ENCODE results near the gene HDHD3.
A peak's percentile ranks its signal among the peaks of the same experiment; 100 is the strongest.

HDHD3 gene

DNA sequence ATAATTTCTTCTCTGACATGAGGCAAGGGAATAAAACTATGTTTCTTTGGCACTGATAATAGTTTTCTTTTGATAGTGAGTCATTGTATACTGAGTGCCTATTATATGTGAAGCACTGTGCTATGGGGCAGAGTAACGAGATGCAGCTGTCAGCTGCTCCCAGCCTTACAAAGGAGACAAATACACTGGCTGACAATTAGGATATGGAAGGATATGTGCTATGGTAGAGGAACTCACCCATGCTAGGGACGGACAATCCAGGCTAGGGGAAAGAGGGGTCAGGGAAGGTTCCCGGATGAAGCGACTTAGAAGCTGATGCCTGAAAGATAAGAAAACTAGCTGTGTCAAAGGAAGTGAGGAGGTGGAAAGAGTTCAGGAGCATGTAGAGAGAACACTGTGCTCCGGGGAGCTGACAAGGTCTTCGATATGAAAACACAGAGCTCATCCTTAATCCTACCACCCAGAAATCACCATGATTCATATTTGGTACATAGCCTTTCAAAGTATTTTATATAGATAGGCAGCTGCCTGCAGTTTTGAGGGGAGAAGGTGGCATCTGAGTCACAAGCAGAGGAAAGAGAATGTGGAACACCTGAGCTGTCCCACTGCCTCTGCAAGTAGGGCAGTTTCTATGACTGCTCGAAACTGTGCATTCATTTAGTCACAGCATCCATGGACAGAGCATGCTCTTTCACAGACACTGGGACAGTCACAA lies 15.3 kb downstream of the HDHD3 start:
- DNase-seq: no peak

DNA sequence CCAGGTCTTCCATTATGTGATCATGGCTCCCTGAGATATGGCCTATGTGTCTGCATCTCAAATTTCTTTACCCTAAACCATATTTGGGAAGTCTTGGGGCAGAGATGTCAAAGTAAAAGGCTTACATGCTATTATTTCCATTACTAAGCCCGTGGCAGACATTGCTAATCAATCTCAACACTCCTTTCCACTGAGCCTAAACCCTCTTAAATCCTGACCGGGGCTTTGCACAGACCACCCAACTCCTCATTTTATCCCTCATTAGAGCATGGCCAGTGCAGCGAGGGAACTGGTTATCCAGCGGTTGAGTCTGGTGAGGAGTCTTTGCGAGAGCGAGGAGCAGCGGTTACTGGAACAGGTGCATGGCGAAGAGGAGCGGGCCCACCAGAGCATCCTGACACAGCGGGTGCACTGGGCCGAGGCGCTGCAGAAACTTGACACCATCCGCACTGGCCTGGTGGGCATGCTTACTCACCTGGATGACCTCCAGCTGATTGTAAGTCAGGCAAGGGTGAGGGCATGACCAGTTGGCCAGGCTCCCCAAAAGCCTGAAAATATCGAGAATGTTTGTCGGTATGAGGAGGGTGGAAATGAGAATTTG lies 16.4 kb downstream of the HDHD3 start:
- no peak for DNase-seq

DNA sequence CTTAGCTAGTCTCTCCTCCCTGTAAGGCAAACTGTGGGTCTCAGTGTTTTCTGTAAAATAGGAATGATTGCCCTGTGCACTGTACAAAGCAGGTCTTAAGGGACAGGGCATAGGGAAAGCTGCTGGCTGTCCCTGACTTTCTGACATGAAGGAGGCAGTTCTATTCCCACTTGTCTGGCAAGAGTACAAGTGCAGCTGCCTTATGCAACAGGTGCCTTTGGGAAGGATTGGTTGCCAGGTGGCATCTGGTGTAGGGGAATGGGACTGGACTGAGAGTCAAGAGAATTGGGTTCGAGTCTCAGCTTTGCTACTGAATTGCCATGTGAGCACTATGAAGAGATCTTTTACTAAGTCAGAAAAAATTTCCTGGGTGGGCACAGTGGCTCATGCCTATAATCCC lies 17.4 kb downstream of the HDHD3 start:
- no peak for DNase-seq

DNA sequence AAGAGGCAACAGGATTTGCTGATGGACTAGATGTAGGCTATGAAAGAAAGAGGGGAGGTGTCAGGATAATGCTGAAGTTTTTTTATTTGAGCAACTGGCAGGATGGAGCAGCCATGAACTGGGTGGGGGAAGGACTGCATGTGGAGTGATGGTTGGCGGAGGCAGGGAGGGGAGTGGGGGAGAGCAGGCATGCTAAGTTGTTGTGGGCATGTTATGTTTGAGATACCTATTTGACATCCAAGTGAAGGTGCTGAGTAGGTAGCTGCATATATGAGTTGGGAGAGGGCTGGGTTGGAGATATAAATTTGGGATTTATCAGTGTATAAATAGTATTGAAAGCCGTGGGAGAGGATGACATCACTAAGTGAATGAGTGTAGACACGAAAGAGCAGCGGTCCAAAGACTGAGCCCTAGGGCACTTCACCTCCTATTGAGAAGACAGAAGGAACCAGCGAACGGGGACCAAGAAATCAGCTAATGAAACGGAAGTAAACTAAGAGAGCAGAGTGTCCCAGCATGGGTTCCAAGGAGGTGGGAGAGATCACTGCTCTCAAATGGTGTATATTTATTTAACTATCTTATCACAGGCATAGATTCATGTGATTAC lies 20.0 kb downstream of the HDHD3 start:
- DNase-seq: no peak

DNA sequence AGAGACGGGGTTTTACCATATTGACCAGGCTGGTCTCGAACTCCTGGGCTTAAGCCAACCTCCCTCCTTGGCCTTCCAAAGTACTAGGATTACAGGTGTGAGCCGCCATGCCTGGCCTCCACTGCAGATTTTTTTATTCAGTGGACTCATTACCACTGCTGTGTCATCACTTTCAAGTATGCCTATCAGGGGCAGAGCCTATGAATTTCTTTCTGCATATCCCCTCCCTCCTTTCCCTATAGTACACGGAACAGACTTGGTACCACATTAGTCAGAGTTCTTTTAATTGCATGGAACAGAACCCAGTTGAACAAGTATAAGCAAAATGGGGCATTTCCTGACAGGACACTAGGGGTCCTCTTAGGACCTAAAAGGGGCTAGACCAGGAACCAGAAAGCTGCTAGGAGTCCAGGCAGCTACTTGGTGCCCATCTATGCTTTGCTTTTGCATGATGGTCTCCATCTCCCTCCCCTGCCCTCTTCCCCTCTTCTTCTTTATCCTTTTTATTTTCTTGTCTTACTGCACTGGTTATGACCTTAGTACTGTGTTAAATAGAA lies 21.7 kb downstream of the HDHD3 start:
- no peak for DNase-seq

DNA sequence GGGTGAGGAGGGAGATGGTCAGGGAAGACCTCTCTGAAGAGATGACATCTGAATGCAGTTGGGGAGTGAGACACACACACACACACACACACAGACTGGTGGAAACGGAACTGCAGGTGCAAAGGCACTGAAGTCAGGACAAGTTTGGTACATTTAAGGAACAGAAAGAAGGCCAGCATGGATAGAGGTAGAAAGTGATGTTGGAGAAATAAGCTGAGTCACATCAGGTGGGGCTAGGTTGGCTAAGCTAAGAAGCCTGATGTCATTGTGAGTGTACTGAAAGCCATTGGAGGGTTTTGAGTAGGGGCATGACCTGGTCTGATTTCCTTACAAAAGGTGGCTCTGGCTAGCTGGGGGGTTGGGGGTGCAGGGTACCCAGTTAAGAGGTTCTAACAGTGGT lies 24.4 kb downstream of the HDHD3 start:
- no peak for DNase-seq

DNA sequence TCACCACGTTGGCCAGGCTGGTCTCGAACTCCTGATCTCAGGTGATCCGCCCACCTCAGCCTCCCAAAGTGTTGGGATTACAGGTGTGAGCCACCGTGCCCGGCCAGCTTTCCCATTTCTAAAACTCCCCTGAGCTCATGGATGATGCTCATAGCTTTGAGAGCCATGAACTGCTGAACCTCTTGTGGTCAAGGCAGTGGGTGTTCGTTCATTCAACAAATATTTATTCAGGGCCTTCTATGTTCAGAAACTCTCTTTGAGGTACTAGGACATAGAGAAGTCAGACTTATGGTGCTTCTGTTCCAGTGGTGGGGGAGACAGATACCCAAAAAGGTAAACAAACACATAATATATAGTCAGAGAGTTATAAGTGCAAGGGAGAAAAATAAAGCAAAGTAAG lies 24.8 kb downstream of the HDHD3 start:
- no peak for DNase-seq

DNA sequence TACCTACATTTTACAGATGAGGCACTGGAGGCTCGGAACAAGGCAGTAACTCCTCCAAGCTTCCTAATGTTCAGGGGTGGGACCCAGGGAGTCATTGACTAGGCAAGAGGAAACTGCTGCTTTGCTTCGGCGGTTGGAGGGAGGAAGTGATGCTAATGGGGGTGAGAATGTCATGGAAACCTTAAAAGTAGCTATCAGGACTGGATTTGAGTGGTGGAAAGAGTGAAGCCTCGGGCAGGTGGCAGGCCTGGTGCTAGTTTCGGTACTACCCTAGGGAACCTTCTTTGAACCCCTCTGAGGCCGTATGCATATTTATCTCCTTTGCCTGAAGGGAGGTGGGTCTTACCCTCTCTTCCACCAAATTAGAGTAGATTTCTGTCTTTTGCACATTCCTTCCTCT lies 25.8 kb downstream of the HDHD3 start:
- DNase-seq: no peak

DNA sequence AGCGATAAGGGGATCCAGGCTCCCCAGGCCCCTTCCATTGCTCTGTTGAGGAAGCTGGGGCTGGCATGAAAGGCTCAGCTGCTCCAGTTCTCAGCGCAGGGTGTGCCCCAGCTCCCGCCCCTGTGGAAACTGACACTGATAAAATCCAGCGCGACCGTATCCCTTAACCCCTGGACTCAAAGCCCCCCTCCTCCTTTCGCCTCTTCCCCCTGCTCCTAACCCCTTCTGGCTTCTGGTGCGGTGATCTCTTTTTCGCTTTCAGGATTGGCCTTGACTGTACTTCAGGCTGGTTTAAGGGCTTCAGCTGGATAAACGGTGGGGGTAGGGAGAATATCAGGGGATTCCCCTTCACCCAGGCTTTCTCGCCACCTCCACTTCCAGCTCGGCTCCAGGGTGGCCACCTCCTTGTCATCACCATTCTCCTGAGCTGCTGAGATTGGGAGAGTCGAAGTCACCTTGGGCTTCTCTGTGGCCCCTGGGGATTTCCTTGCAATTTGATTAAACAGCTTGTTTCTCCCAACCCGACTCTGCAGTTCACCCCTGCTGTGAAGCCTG lies 26.6 kb downstream of the HDHD3 start:
- DNase-seq: no peak

DNA sequence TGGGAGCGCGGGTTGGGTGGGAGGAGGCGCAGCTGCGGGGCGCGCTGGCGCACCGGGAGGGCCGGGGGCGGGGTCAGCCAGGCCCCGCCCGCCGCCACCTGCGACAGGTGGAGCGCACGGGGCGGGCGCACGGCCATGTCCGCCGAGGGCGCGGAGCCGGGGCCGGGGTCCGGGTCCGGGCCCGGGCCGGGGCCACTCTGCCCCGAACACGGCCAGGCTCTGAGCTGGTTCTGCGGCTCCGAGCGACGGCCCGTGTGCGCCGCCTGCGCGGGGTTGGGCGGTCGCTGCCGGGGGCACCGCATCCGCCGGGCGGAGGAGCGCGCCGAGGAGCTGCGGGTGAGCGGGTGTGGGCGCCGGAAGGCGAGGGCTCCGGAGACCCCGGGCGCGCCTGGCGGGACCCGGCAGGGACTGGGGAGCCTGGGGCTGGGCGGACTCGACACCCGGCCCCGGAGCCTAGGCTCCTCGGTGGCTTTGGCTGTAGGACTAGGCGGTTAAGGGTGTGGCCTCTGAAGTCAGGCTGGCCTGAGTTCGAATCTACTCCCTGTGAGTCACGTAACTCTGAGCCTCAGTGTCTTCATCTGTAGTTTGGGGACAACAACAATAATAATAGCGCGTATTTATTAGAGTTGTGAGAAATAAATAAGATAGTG lies 27.2 kb downstream of the HDHD3 start, which contains the start of gene BSPRY:
TSS of gene BSPRY (plus strand) at position 97 of the 650 bp plus-strand sequence. CDS start at position 136, 39 bp downstream.
- DNase-seq: peak; percentile 6

DNA sequence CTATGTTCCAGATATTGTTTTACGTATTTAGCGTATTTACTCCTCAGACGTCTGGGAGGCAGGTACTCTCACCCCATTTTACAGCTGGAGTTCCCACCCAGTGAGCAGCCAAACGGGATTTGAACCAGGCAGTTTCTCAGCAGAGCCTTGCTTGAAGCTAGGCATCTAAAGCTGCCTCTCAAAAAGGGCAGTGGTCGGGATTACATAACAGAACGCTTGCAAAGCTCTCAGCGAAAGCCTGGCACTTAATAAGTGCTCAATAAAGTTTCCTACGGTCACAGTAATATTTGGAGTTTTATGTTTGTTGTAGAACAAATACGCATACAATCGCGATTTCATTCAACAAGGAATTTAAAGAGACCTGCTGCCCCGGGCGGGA lies 27.7 kb downstream of the HDHD3 start:
- DNase-seq: no peak

DNA sequence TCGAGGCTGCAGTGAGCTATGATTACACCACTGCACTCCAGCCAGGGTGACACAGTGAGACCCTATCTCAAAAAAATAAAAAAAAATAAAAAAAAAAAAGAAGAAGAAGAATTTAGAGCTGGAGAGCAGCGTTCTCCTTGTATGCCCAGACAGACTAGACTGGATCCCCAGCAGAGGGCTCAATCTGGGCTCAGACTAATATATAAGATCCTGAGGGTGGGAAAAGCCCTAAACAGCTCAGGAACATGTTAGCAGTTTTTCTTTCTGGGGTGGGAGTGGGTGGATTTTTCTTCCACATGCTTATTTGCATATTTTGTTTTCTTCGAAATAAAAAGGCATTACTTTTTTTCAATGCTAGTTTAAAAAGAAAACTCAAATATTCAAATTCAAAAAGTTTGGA lies 28.3 kb downstream of the HDHD3 start:
- no peak for DNase-seq

DNA sequence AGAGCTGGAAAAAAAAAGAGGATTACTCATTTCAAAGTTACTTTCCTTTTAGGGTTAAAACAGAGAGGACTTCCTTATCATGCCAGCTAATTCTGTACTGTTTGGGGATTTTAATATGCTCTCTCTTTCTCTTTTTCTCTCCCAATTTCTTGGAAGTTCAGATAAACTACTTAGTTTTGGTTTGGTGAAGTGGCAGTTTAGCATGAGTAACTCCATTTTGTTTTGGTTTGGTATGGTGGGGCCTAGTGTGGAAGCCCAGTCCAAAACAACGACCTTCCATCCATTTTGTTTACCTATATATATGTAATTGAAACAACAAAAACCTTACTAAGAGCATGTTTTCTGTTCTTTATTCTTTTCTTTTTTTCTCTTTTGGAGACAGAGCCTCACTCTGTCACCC lies 31.1 kb downstream of the HDHD3 start:
- no peak for DNase-seq

DNA sequence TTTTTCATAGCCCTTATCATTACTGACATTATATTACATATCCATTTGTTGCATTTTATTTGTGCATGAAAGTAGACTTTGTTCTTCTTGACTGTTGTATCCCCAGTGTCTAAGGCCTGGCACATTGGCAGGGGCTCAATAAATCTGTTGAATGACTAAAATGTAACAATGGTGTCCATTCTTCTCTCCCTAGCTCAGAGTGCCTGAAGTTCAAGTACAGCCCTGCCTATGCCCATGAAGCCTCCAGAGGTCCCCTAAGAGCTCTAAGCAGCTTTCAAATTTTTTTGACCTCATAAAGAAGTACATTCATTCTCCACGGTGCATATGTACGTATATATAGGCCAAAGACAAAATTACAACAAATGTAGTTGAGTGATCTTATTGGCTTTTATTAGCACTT lies 31.6 kb downstream of the HDHD3 start:
- no peak for DNase-seq

DNA sequence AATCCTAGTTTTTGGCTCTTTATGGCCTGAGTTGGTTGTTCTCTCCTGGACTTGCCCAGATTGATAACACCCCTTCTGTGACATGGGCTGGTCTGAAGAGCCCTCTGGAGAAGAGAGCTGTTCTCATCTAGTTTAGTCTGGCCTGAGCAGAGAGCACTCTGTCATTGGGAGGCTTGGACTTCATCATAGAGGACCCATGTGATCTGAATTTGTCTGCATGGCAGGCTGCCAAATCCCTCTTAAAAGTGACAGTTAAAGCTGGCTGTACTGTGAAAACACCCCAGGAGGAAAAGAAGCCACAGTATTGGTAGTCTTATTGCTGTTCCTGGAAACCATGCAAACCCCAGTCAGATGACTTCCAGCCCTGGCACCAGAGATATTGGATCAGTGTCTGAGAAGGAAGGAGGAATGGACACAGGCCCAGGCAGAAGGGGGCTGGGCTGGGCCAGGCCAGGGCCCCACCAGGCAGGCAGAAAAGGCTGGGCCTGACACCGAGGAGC lies 33.0 kb downstream of the HDHD3 start:
- DNase-seq: no peak

DNA sequence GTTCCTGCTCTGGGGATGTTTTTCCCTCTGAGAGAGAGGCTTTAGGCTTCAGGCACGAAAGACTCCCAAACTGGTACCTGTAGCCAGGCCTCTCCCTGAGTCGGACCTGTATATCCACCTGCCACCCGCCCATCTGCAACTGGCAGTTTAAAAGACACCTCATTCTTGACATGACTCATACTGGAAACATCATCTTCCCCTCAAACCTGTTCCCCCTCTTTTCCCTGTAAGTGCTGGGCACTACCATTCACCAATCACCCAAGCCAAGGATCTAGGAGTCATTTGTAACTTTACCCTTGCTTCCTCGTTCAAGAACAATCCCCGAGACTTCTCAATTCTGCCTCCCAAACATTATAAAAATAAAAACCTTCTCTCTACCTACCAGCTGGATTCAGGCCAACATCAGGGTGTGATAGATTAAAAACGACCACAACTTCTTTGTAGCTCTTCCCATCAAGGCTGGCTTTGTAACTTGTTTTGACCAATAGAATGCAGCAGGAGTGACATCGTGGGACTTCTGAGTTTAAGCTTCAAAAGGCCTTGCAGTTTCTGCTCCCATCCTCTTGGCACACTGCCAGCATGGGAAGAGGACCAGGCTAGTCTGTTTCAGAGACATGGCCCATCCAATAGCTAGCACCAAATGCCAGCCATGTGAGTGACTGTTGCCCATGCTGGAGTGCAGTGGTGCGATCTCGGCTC lies 34.9 kb downstream of the HDHD3 start:
- no peak for DNase-seq

DNA sequence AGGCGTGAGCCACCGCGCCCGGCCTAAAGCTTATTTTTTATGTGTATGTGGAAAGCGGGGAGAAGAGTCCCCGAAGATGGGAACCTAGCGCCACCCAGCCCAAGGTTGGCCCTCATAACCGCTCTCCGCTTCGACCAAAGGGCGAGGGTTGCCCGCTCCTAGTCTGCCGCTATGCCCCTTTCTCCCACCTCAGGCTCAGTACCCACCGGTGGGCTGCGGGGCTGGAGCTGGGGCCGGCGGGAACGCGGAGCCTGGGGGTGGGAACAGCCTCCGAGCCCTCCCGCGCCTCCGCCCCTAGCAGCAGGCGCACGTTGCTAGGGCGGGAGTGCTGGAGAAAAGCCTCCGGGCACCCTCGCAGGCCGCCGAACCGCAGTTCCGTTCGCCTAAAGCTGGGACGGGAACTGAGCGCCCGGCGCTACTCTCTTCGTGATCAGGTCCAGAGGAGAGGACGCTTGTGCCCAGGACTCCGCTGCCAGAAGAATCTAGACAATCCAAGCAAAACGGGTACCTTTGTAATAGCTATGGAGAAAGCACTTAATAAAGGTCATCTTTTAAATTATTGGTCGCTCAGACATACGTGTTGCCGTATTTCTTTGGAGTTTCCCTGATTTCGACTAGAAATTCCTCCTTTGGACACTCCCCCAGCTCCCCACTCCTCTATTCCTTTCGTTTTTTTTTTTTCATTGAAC lies 36.6 kb downstream of the HDHD3 start, which contains the start of gene WDR31:
TSS of gene WDR31 (minus strand) at position 265 of the 689 bp plus-strand sequence. CDS start 8,253 bp downstream, outside the sequence.
- peak; percentile 77 for DNase-seq

DNA sequence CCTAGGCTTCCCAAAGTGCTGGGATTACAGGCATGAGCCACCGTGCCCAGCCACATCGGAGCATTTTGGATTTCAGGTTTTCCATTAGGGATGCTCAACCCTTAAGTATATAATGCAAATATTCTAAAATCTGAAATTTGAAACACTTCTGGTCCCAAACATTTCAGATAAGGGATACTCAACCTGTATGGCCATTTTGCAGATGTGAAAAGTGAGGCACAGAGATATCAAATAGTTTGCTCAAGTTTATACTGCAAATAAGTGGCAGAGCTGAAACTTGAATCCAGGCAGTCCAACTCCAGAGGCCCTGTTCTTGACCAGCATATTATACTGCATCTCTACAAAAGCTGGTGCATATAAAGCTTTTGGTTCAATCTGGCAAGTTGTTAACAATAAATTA lies 39.1 kb downstream of the HDHD3 start:
- no peak for DNase-seq

DNA sequence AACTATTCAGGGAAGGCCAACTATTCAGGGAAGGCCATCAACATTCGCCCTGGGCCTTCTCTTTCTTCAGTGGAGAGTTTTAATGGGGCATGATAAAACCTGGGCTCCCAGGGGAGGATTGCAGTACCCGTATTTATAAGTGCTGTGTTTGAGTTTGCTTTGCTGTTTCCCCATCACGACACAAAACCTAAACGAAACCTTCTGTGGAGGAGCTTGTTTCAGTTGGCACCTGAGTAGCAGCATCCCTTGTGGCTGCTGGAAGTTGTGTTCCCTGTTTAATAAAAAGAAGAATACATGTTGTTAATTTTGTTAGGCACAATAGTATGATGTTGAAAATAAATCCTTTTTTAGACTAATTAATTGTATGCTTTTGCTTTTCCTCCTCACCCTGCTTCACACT lies 45.0 kb downstream of the HDHD3 start:
- DNase-seq: no peak

DNA sequence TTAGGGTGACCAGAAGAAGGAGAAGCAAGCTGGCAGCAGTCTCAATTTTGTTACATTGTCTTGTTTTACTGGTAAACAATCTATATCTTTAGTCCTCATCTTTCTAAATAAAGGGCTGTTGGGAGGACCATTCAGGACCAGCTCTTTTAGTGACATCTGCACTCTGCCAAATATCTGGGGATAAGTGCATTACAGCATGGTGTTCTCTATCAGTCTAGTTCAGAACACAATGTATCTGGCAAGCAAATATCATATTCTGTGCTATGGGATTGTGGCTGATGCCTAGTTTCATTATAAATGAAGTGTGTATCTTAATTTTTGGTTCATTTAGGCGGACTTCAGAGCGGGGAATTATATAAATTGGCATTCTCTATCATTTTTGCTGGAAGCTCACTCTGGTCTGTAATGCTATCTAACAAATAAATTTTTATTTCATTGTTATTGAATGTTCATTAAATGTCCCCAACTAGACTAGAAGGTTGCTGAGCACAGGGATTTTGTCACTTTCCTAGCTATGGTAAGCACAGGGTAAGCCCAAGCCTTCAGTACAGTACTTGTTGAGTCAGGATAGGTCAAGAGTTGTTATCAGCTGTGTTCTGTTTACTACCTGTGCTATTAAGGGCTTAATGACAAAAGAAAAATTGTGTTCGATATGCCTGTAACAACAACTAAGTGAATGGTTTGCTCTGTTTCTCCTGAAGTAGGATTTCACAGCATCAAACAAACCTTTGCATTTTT lies 48.6 kb downstream of the HDHD3 start:
- no peak for DNase-seq

DNA sequence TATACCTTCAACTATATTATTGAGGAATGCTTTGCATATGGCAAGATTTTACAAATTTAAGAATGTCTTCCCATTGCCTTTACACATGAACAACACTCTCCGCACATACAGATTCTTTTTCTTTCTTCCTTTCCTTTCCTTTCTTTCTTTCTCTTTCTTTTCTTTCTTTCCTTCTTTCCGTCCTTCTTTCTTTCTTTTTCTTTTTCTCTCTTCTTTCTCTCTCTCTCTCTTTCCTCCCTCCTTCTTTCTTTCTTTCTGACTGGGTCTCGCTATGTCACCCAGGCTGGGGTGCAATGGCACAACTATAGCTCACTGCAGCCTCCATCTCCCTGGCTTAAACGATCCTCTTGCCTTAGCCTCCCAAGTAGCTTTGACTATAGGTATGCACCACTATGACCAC lies 50.6 kb downstream of the HDHD3 start:
- no peak for DNase-seq

Data from activated effector memory CD4-positive, alpha-beta T cell treated with Interleukin-2 at 50 U/mL for 16 hours (primary cell).